ENCODE measurements around the gene SLC17A6.

SLC17A6 gene

GRCh38 chr11:22390283-22390655 lies 52.1 kb downstream of the SLC17A6 start:
- no peak for DNase-seq

- DNase-seq = peak; percentile 8
Measured at GRCh38 chr11:22392561-22392960, 54.4 kb downstream of the SLC17A6 start.

DNA sequence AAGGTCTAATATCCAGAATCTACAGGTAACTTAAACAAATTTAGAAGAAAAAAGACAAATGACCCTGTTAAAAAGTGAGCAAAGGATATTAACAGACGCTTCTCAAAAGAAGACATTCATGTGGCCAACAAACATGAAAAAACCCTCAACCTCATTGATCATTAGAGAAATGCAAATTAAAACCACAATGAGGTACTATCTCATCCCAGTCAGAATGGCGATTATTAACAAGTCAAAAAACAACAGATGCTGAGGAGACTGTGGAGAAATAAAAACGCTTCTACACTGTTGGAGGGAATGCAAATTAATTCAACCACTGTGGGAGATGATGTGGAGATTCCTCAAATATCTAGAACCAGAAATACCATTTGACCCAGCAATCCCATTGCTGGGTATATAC lies 67.2 kb downstream of the SLC17A6 start:
- no peak for DNase-seq

DNA sequence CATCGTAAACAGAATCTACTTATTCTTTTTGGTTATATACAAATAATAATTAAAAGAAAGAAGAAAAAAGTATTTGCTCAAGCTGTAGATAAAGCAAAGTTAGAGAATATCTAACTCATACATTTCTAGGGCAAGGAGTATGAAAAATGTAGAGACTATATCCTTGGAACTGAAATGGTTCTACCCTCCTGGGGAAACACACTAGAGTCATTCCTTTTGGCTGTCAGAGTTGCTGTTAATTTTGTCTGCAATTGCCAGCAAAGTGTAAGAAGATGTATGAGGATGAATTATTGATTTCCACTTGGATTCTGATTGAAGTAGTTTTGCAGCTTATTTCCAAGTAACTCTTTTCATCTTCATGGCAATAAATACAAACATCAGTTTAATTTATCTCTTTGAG lies 69.1 kb downstream of the SLC17A6 start:
- DNase-seq = no peak

- DNase-seq = no peak
Measured at GRCh38 chr11:22407921-22408320, 69.7 kb downstream of the SLC17A6 start.

GRCh38 chr11:22415476-22415875 lies 77.3 kb downstream of the SLC17A6 start:
- no peak for DNase-seq

DNA sequence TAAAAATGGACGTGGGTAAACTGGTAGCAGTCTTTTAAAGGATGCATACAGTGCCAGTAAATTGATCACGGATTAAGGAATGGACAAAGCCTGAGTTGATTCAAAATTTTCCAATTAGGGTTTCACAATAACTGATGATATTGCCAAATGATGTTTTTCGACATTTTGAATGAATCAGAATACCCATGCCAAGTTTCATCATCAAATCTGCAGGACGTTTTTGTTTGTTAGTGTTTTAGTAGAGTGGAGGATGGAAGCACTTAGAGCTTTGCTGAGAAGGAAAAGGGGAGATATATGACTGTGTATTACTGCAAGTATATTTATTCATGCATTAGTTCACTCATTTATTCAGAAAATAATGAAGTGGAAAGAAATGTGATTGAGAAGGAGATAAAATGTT lies 78.3 kb downstream of the SLC17A6 start:
- DNase-seq = no peak

DNA sequence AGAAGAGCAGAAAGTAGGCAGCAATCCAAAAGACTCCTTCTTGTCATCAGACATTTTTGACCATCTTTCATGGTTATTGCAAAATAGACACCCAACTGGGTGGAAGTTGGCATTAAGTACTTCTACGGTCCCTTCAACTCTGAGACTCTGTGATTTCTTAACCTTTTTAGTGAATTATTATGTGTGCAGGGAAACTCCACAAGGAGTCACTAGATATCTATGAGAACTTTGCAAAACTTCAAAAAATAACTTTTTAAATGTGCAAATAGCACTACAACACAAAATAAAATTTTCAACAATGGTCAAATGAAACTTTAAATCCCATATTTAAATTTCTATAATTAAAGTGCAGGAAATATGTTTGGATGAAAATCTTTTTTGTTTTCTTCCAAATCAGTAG lies 88.7 kb downstream of the SLC17A6 start:
- DNase-seq = no peak
